Fibroblast of the aortic adventitia (primary cell): Measurements from ENCODE around the gene NUDT21. TPM values are rescaled to one million over a fixed set of nuclear protein-coding genes. Genes with fewer than 3 reads are reported as not detected.
A peak's percentile ranks its signal among the peaks of the same experiment; 100 is the strongest.

Experiments
- DNase-seq: peaks from one replicate; pipeline ENCODE4 v3.0.0-alpha.2; 2010; ENCODE audit warnings: low read depth
- H3K4me3 ChIP-seq: 2 replicates; pipeline ENCODE4 v1.5.1; 2011; ENCODE audit warnings: low read depth, mild to moderate bottlenecking, control low read depth, low read length, moderate library complexity
- CTCF ChIP-seq: IDR thresholded peaks from 2 replicates; pipeline ENCODE4 v1.5.1; 2011; ENCODE audit warnings: mild to moderate bottlenecking, low read length, control low read depth, inconsistent platforms; ENCODE audit not compliant: insufficient read depth
- total RNA-seq: library from RNA; depleted of rRNA; stranded (reverse); fragments of >200 nt; gene quantifications from 2 replicates; pipeline ENCODE4 v1.2.3, GENCODE V29; 2012; ENCODE audit warnings: low replicate concordance

The NUDT21 gene
- total RNA-seq, 1 donor = 116 TPM

GRCh38 chr16:56462064-56462796, 11.1 kb upstream of the NUDT21 start:
- no peak for DNase-seq
- TF ChIP-seq CTCF = no peak
- H3K4me3 ChIP-seq = no peak overlapping the region

GRCh38 chr16:56460101-56460500, 9.0 kb upstream of the NUDT21 start:
- peak; percentile 7 for DNase-seq
- no peak for TF ChIP-seq CTCF

GRCh38 chr16:56457927-56458470, 6.9 kb upstream of the NUDT21 start:
- DNase-seq = no peak
- no peak overlapping the region for H3K4me3 ChIP-seq
- no peak for TF ChIP-seq CTCF

More at GRCh38 chr16:56460101-56460500, 9.0 kb upstream of the NUDT21 start:
- H3K4me3 ChIP-seq = no peak overlapping the region

- peak; percentile 27 for DNase-seq
- peak overlapping the region; percentile 84 for H3K4me3 ChIP-seq
- TF ChIP-seq CTCF = no peak
Observed at GRCh38 chr16:56451753-56452689, 889 bp upstream of the NUDT21 start.

- H3K4me3 ChIP-seq = peak overlapping the region; percentile 94
- peak; percentile 15 for DNase-seq
- no peak for TF ChIP-seq CTCF
Observed at GRCh38 chr16:56450275-56450985, 702 bp downstream of the NUDT21 start.

GRCh38 chr16:56448005-56448404, 3.1 kb downstream of the NUDT21 start:
- no peak for TF ChIP-seq CTCF
- DNase-seq = no peak
- no peak overlapping the region for H3K4me3 ChIP-seq
